Prostate gland (tissue), 2 donors: ENCODE measurements around the gene LDHA. TPM values are rescaled to one million over a fixed set of nuclear protein-coding genes. Genes with fewer than 3 reads are reported as not detected.
A peak's percentile ranks its signal among the peaks of the same experiment; 100 is the strongest.

Experiments used
- DNase-seq: peaks from one replicate; pipeline ENCODE4 v3.0.0-alpha.2; 2019; ENCODE audit warnings: low spot score
- H3K27ac ChIP-seq, 2 donors: fragments of 200-600 bp; sonication (generic); 2 replicates each; pipeline ENCODE4 v1.5.1; 2017 to 2019
- H3K27me3 ChIP-seq: fragments of 200-600 bp; sonication (generic); replicated peaks from 2 replicates; pipeline ENCODE4 v1.5.1; 2019; ENCODE audit not compliant: insufficient read depth
- H3K36me3 ChIP-seq, 2 donors: fragments of 200-600 bp; sonication (generic); 1 replicate in 1 of 2; 2 replicates in 1 of 2; pipeline versions ENCODE4 v1.5.1 to v1.8.1; 2017 to 2019
- H3K4me1 ChIP-seq: fragments of 200-600 bp; sonication (generic); replicated peaks from 2 replicates; pipeline ENCODE4 v1.5.1; 2019
- H3K4me3 ChIP-seq, 2 donors: fragments of 200-600 bp; sonication (generic); 2 replicates each; pipeline ENCODE4 v1.5.1; 2017 to 2019
- H3K9me3 ChIP-seq: fragments of 200-600 bp; sonication (generic); 2 replicates; pipeline ENCODE4 v1.5.1; 2017
- POLR2A ChIP-seq: fragments of 450-650 bp; IDR thresholded peaks from one replicate; pipeline ENCODE4 v1.6.1; 2016; ENCODE audit warnings: antibody characterized with exemption, mild to moderate bottlenecking
- POLR2AphosphoS5 ChIP-seq: sonication (generic); formaldehyde crosslinking; IDR thresholded peaks from one replicate; pipeline ENCODE4 v1.6.1; 2017; ENCODE audit warnings: antibody characterized with exemption
- WGBS: methylation state at CpG from one replicate; pipeline ENCODE4 v1.1.5; 2018; 5-methylcytosine and 5-hydroxymethylcytosine counted together
- intact Hi-C: fragments of 100-400 bp; cut with DNase I; formaldehyde crosslinking; loops from one replicate; pipeline ENCODE4 v1.14.2; 2022
- total RNA-seq, 2 donors: library from RNA; depleted of rRNA; stranded (reverse); fragments of >200 nt; gene quantifications; one replicate each; pipeline ENCODE4 v1.1.0, GENCODE V29; 2016
- TF ChIP-seq, protein P1 (sequence below), 4 experiments: fragments of 200-600 bp in 2 of 4; fragments of 450-650 bp in 2 of 4; sonication (generic) in 2 of 4; IDR thresholded peaks; 1 replicate in 3 of 4; 2 replicates in 1 of 4; pipeline ENCODE4 v1.5.1; 2016 to 2019; ENCODE audit warnings: antibody characterized with exemption in 4 of 4, mild to moderate bottlenecking in 2 of 4, moderate library complexity in 2 of 4

The LDHA gene
- total RNA-seq, 2 donors from 2014 or later: 182 to 192 TPM

DNA sequence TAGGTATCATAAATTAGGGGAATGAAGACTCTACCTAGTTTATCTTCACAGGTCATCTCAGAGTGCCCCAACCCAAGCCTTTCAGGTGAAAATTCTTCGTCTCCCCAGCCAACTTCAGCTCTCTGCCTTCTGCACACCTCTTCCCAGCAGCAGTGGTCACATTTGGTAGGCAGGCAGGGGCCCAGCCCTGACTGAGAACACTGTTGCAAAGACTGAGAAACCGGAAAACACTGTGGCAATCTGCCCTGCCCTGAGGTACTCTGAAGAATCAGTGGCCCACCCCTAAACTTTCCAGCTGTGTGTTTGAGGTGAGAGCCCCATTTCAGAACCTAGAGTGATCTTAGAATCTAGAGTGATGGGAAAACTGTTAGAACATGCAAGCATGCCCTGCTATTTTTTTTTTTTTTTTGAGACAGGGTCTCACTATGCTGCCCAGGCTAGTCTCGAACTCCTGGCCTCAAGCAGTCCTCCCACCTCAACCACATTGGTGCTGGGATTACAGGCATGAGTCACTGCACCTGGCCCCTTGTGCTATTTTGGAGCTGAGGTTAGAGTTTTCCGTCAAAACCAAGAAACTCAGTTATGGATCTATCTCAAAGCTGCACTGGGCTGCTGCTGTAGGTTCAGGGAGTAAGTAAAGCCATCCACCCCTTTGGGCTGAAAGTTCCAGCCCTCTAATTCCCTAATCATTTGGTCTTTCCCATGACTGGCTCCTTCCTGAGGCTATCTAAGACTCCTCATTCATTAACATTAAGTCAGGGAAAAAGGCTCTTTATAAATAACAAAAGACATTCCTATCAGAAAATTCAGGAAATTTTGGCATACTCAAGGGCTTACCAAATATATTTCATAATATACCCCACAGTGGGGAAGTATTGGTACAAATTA is 1.7 kb upstream of the LDHA start:
- 88% methylated on average over 4 of the region's 4 CpGs for WGBS
- no peak overlapping the region for H3K4me3 ChIP-seq
- intact Hi-C loops: loop anchor here (5.0 kb wide), 1 partner anchor 135 kb away; the partner anchor contains the start of gene TSG101
- no peak for TF ChIP-seq POLR2AphosphoS5
- no peak for TF ChIP-seq POLR2A
- TF ChIP-seq, protein P1, sequence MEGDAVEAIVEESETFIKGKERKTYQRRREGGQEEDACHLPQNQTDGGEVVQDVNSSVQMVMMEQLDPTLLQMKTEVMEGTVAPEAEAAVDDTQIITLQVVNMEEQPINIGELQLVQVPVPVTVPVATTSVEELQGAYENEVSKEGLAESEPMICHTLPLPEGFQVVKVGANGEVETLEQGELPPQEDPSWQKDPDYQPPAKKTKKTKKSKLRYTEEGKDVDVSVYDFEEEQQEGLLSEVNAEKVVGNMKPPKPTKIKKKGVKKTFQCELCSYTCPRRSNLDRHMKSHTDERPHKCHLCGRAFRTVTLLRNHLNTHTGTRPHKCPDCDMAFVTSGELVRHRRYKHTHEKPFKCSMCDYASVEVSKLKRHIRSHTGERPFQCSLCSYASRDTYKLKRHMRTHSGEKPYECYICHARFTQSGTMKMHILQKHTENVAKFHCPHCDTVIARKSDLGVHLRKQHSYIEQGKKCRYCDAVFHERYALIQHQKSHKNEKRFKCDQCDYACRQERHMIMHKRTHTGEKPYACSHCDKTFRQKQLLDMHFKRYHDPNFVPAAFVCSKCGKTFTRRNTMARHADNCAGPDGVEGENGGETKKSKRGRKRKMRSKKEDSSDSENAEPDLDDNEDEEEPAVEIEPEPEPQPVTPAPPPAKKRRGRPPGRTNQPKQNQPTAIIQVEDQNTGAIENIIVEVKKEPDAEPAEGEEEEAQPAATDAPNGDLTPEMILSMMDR (IDR thresholded peaks at IDR 0.05): no peak
- H3K9me3 ChIP-seq: no peaks in the 10 kb centered on the region
- H3K27me3 ChIP-seq: no peaks in the 10 kb centered on the region
- H3K27ac ChIP-seq: no peak overlapping the region
- no peaks in the 10 kb centered on the region for H3K36me3 ChIP-seq
- DNase-seq: no peak
- peaks cover 3% of the 10 kb centered on the region for H3K4me1 ChIP-seq

DNA sequence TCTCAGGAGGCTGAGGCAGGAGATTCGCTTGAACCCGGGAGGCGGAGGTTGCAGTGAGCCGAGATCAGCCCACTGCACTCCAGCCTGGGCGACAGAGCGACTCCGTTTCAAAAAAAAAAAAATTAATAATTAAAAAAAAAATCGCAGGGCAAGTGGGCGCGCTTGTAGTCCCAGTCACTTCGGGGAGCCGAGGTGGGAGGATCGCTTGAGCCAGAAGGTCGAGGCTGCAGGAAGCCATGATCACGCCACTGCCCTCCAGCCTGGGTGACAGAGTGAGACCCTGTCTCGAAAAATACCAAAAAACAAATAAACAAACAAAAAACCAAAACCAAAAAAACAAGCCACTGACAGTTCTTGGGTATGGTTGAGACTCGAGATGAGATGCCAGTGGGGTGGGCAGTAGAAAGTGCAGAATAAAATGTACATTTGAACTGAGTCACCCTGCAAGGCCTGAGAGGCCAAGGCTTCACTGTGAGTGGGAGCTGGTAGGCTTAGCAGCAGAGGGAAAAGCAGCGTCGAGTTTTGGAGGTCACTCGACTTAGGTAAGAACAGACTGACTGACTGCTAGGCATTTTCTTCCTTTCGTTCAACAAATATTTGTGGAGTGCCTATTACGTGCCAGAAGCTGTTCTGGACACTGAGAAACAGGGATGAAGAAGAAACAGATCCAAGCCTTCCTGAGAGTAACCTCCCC is 635 bp upstream of the LDHA start:
- peak overlapping the region; percentile 49 to 79 for H3K4me3 ChIP-seq
- peak overlapping the region; percentile 86 to 92 for H3K27ac ChIP-seq
- intact Hi-C loops: loop anchor here (2.0 to 5.0 kb wide), 2 partner anchors 71 to 134 kb away; partner anchors contain the start of genes GTF2H1, HPS5 and TSG101
- H3K4me1 ChIP-seq: peaks cover 3% of the 10 kb centered on the region
- 71% methylated on average over 22 of the region's 22 CpGs for WGBS
- no peak for DNase-seq
- no peaks in the 10 kb centered on the region for H3K36me3 ChIP-seq
- H3K27me3 ChIP-seq: no peaks in the 10 kb centered on the region
- TF ChIP-seq POLR2A: no peak
- H3K9me3 ChIP-seq: no peaks in the 10 kb centered on the region

DNA sequence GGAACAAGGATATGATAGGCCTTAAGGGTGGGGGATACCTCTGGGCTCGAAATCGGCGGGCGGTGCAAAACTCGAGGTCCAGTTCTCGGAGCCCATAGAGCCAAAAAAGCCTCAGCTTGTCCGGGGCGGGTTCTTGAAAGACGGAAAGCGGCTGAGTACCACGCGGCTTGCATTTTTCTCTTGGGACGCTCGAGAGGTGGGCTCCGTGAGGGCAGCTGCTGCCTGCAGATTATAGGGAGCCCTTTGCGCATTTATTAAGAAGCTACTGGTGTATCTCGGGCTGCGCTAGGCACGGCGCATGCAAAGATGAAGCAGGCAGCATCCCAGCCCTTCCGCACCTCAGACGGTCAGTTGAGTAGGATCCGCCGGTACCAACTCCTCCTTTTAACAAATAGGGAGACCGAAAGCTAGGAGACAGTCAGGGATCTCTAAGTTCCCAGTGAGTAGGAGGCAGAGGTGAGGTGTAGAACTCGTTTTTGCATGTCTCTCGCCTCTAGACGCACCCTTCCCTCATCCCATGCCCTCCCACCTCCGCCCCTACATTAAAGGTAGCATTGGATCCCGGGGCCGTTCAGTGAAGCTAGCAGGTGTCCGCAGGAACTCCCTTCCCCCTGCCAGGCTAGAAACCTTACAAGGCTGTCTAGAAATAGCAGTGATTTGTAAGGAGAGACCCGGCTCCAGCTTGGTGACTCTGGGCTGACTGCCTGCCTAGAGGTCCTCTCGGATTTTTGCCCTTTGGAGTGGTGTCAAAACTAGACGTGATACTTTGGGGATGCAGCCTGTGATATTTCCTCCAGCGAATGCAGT is 768 bp downstream of the LDHA start:
- peaks cover 0 to 8% of the 10 kb centered on the region in 2 donors for H3K36me3 ChIP-seq
- no peaks in the 10 kb centered on the region for H3K9me3 ChIP-seq
- H3K4me1 ChIP-seq: peaks cover 3% of the 10 kb centered on the region
- peak overlapping the region; percentile 86 to 92 for H3K27ac ChIP-seq
- DNase-seq: peak; percentile 10
- peak overlapping the region; percentile 49 to 79 for H3K4me3 ChIP-seq
- intact Hi-C loops: loop anchor here (2.0 to 5.0 kb wide), 2 partner anchors 72 to 132 kb away; partner anchors contain the start of genes GTF2H1, HPS5 and TSG101
- TF ChIP-seq POLR2AphosphoS5 (no peak), POLR2A (no peak)
- TF ChIP-seq, protein P1 (IDR thresholded peaks at IDR 0.05): no peak
- H3K27me3 ChIP-seq: no peaks in the 10 kb centered on the region
- WGBS: under 1% methylated on average over 22 of the region's 36 CpGs

DNA sequence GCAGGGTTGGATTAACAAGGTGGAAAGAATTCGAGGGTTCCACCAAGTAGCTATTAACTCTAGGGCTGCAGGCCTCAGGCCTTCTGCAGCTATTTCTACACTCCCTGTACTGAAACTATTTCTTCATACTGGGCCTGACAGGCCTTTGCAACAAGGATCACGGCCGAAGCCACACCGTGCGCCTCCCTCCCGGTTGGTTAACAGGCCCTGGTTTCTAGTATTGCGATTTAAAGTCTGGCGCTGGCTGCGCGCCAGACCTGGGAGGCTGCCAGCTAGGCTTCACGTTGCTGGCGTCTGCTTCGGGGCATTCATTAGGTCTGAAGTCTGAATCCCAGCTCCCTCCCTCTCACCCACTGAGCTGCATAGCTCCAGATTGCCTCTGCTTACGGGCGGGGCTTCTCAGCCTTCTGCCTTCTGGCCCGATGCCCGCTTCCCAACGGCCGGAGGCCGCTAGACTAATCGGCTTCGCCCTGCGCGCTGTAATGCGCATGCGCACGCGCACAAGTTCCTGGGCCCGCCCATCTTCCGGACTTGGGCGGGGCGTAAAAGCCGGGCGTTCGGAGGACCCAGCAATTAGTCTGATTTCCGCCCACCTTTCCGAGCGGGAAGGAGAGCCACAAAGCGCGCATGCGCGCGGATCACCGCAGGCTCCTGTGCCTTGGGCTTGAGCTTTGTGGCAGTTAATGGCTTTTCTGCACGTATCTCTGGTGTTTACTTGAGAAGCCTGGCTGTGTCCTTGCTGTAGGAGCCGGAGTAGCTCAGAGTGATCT is 1.6 kb downstream of the LDHA start:
- TF ChIP-seq, protein P1 (IDR thresholded peaks at IDR 0.05): peak in 1 of 4 experiments; percentile 17
- TF ChIP-seq POLR2AphosphoS5: peak; percentile 99
- TF ChIP-seq POLR2A: peak; percentile 81
- Histone ChIP-seq H3K4me1 (peaks cover 3% of the 10 kb centered on the region), H3K27me3 (no peaks in the 10 kb centered on the region), H3K36me3 (peaks cover 0 to 8% of the 10 kb centered on the region in 2 donors), H3K27ac (peak overlapping the region; percentile 86 to 92), H3K4me3 (peak overlapping the region; percentile 49 to 79), H3K9me3 (no peaks in the 10 kb centered on the region)
- 0% methylated on average over 45 of the region's 46 CpGs for WGBS
- intact Hi-C loops: loop anchor here (2.0 kb wide), 1 partner anchor 73 kb away; the partner anchor contains the start of genes GTF2H1 and HPS5
- peak; percentile 97 for DNase-seq
